CD14-positive monocyte (primary cell): ENCODE results near the gene SLC25A28. TPM values are rescaled to one million over a fixed set of nuclear protein-coding genes. Genes with fewer than 3 reads are reported as not detected.

ENCODE experiments used
- DNase-seq, 3 donors: peaks; one replicate each; pipeline ENCODE4 v3.0.0-alpha.2; 2011 to 2022
- H2AFZ ChIP-seq: 2 replicates; pipeline ENCODE4 v1.6.0; 2012; ENCODE audit warnings: mild to moderate bottlenecking, low read depth, low read length, inconsistent platforms; ENCODE audit not compliant: insufficient read depth, poor library complexity, severe bottlenecking
- H3K27ac ChIP-seq, 2 donors: 1 replicate in 1 of 2; 2 replicates in 1 of 2; pipeline ENCODE4 v1.5.1; 2012 to 2013; ENCODE audit warnings: low read length in 2 of 2, control low read depth in 1 of 2, inconsistent platforms in 1 of 2, low read depth in 1 of 2, mild to moderate bottlenecking in 1 of 2
- H3K27me3 ChIP-seq, 2 donors: one replicate each; pipeline versions ENCODE4 v1.6.0 to v1.6.1; 2011 to 2013; ENCODE audit warnings: low read length in 2 of 2; ENCODE audit not compliant: control insufficient read depth in 2 of 2, insufficient read depth in 2 of 2
- H3K36me3 ChIP-seq, 2 donors: replicated peaks in 1 of 2; 1 replicate in 1 of 2; 2 replicates in 1 of 2; pipeline versions ENCODE4 v1.5.1 to v1.6.1; 2012 to 2013; ENCODE audit warnings: low read length in 2 of 2, control low read depth in 1 of 2, inconsistent platforms in 1 of 2, mild to moderate bottlenecking in 1 of 2; ENCODE audit not compliant: insufficient read depth in 2 of 2, control insufficient read depth in 1 of 2
- H3K4me1 ChIP-seq, 2 donors: 1 replicate in 1 of 2; 2 replicates in 1 of 2; pipeline versions ENCODE4 v1.5.1 to v1.6.1; 2012 to 2013; ENCODE audit warnings: low read length in 2 of 2, control low read depth in 1 of 2, inconsistent platforms in 1 of 2, mild to moderate bottlenecking in 1 of 2, moderate library complexity in 1 of 2; ENCODE audit not compliant: insufficient read depth in 2 of 2, control insufficient read depth in 1 of 2
- H3K4me2 ChIP-seq: replicated peaks from 2 replicates; pipeline ENCODE3; 2012; ENCODE audit warnings: low read length, moderate library complexity, mild to moderate bottlenecking; ENCODE audit not compliant: poor library complexity, severe bottlenecking; ENCODE audit errors: extremely low read depth
- H3K4me3 ChIP-seq, 3 experiments: fragments of 200-600 bp in 1 of 3; sonication (generic) in 1 of 3; replicated peaks in 1 of 3; 1 replicate in 2 of 3; 2 replicates in 1 of 3; pipeline ENCODE4 v1.5.1; 2011 to 2013; ENCODE audit warnings: low read length in 3 of 3, mild to moderate bottlenecking in 3 of 3, control low read depth in 2 of 3, low read depth in 2 of 3, inconsistent platforms in 1 of 3, moderate library complexity in 1 of 3
- H3K79me2 ChIP-seq: 2 replicates; pipeline ENCODE4 v1.6.0; 2012; ENCODE audit warnings: mild to moderate bottlenecking, control low read depth, inconsistent platforms, low read length, moderate library complexity; ENCODE audit not compliant: insufficient read depth
- H3K9ac ChIP-seq: 2 replicates; pipeline ENCODE4 v1.6.0; 2017; ENCODE audit warnings: low read length, mild to moderate bottlenecking; ENCODE audit not compliant: insufficient read depth, poor library complexity, severe bottlenecking
- H3K9me3 ChIP-seq, 2 donors: replicated peaks in 1 of 2; 1 replicate in 1 of 2; 2 replicates in 1 of 2; pipeline versions ENCODE4 v1.5.1 to v1.6.1; 2012 to 2013; ENCODE audit warnings: low read length in 2 of 2, control low read depth in 1 of 2; ENCODE audit not compliant: control insufficient read depth in 1 of 2, insufficient read depth in 1 of 2
- H4K20me1 ChIP-seq: 2 replicates; pipeline ENCODE4 v1.6.0; 2012; ENCODE audit warnings: mild to moderate bottlenecking, low read length, control low read depth, moderate library complexity; ENCODE audit not compliant: insufficient read depth
- H3K27ac Mint-ChIP-seq, 7 donors: one replicate each; pipeline ENCODE4 v1.8.0; 2020; ENCODE audit warnings: mild to moderate bottlenecking in 7 of 7, mixed read lengths in 7 of 7, moderate library complexity in 6 of 7, inconsistent platforms in 2 of 7
- H3K27me3 Mint-ChIP-seq, 3 donors: one replicate each; pipeline ENCODE4 v1.8.0; 2021 to 2022; ENCODE audit warnings: low read depth in 3 of 3, mild to moderate bottlenecking in 3 of 3, mixed read lengths in 3 of 3, moderate library complexity in 3 of 3, inconsistent platforms in 1 of 3
- H3K36me3 Mint-ChIP-seq, 2 donors: one replicate each; pipeline ENCODE4 v1.8.0; 2020; ENCODE audit warnings: mixed read lengths in 2 of 2, inconsistent platforms in 1 of 2, mild to moderate bottlenecking in 1 of 2
- H3K4me1 Mint-ChIP-seq: one replicate; pipeline ENCODE4 v1.8.0; 2020; ENCODE audit warnings: mild to moderate bottlenecking, mixed read lengths
- H3K4me3 Mint-ChIP-seq, 2 donors: one replicate each; pipeline ENCODE4 v1.8.0; 2020; ENCODE audit warnings: mild to moderate bottlenecking in 2 of 2, mixed read lengths in 2 of 2, moderate library complexity in 1 of 2
- H3K9me3 Mint-ChIP-seq, 7 donors: one replicate each; pipeline ENCODE4 v1.8.0; 2020 to 2022; ENCODE audit warnings: mixed read lengths in 7 of 7, mild to moderate bottlenecking in 6 of 7, moderate library complexity in 6 of 7, inconsistent platforms in 2 of 7
- CTCF ChIP-seq: fragments of 200-600 bp; IDR thresholded peaks from one replicate; pipeline ENCODE4 v1.8.0; 2022; ENCODE audit warnings: antibody characterized with exemption, mild to moderate bottlenecking
- WGBS: methylation state at CpG from one replicate; pipeline ENCODE4 v1.1.5; 2013; ENCODE audit warnings: missing lambda C conversion rate; ENCODE audit not compliant: insufficient coverage; 5-methylcytosine and 5-hydroxymethylcytosine counted together
- intact Hi-C, 2 donors: fragments of 100-400 bp; cut with micrococcal nuclease; formaldehyde crosslinking; loops; one replicate each; pipeline versions ENCODE4 v1.15.0 to v1.15.1; 2023
- polyA plus RNA-seq, 3 donors: library from polyadenylated mRNA; depleted of rRNA in 1 of 3; unstranded in 2 of 3; stranded (reverse) in 1 of 3; fragments of 300-500 nt in 2 of 3; fragments of >200 nt in 1 of 3; fragmentation: Illumina TruSeq in 2 of 3; gene quantifications; 1 replicate in 2 of 3; 2 replicates in 1 of 3; pipeline ENCODE4 v1.2.3, GENCODE V29; 2012 to 2021

Gene SLC25A28
- polyA plus RNA-seq, 3 donors = 15.4 to 147 (median 15.5) TPM

DNA sequence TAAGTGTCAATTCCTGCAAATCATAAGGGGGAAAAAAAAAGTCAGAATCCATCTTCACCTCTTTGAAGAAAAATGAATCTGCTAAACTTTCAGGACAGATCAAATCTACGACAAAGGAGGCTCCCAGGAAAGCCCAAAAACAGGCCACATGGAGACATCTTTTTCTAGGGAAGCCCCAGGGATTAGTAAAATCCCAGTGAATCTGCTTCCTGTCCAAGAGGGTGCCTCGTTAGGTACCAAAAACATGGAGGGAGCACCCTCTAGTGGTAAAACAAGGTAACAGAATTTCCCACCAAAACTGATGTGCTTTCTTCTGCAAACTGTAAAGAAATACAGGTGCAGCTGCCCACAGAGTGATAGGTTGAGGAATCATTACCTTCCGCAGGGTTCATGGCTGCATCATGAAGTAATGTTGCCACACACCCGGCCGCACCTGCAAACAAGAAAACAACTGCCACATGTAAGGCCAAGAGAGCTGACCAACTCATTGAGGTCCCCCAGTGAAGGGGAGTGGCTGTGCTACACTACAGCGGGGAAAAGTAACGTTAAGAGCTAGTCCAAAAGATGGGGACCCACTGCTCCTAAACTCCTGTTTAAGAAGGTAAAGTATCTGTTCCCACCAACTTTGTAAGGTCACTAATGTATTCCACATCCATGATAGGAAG lies 7.9 kb downstream of the SLC25A28 start:
- H3K4me2 ChIP-seq = no peak overlapping the region
- Mint-ChIP-seq H3K4me3 (no peak overlapping the region), H3K27me3 (peaks cover 0 to 4% (median 0%) of the 10 kb centered on the region in 3 donors), H3K9me3 (no peaks in the 10 kb centered on the region), H3K27ac (peak overlapping the region in 3 of 7 donors; percentile 44 to 55 (median 51)), H3K36me3 (peaks cover 62 to 72% of the 10 kb centered on the region in 2 donors), H3K4me1 (peaks cover 23% of the 10 kb centered on the region)
- H4K20me1 ChIP-seq = peaks cover 58% of the 10 kb centered on the region
- no peaks in the 10 kb centered on the region for H3K27me3 ChIP-seq
- H3K4me3 ChIP-seq = no peak overlapping the region
- no peaks in the 10 kb centered on the region for H3K9me3 ChIP-seq
- peaks cover 29 to 80% of the 10 kb centered on the region in 2 donors for H3K36me3 ChIP-seq
- no peak overlapping the region for H3K27ac ChIP-seq
- intact Hi-C loops = loop anchor here (2.0 to 10.0 kb wide), 4 partner anchors 51 to 220 kb away; no protein-coding TSS in a partner anchor
- H3K9ac ChIP-seq = no peak overlapping the region
- peaks cover 5 to 10% of the 10 kb centered on the region in 2 donors for H3K4me1 ChIP-seq
- peaks cover 31% of the 10 kb centered on the region for H3K79me2 ChIP-seq
- WGBS = 50% methylated on average over 4 of the region's 7 CpGs
- TF ChIP-seq CTCF = peak; percentile 92
- H2AFZ ChIP-seq = no peak overlapping the region
- DNase-seq = peak; percentile 33 to 60 (median 59)

DNA sequence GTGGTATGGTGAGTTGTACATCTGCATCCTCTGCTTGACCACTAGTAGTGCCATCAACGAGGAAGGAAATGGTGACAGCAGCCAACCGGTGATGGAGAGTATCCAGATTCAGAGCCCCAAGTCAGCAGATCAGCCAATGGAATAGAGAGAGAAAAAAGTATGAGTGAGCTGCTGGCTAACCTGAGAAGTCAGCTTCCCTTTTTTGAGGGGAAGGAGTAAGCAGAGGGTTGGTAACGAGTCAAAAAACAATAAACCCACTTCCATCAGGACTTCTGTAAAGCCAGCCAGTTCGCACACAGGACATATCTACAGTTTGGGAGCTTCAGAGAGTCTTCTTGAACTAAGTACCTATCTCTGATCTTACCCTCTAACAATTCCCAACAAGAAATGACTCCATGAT lies 8.9 kb downstream of the SLC25A28 start:
- intact Hi-C loops = loop anchor here (5.0 to 10.0 kb wide), 3 partner anchors 174 to 219 kb away; no protein-coding TSS in a partner anchor
- peaks cover 0 to 7% (median 0%) of the 10 kb centered on the region in 3 donors for H3K27me3 Mint-ChIP-seq
- no peak for DNase-seq

More for the DNA sequence above, 8.9 kb downstream of the SLC25A28 start:
- H3K9me3 Mint-ChIP-seq = no peaks in the 10 kb centered on the region
- H3K9me3 ChIP-seq = no peaks in the 10 kb centered on the region
- H3K27ac ChIP-seq = no peak overlapping the region
- 0% methylated on average over 1 of the region's 4 CpGs for WGBS
- peaks cover 19% of the 10 kb centered on the region for H3K4me1 Mint-ChIP-seq
- H3K27ac Mint-ChIP-seq = peak overlapping the region in 1 of 7 donors; percentile 31
- no peak overlapping the region for H3K9ac ChIP-seq
- H3K79me2 ChIP-seq = peaks cover 21% of the 10 kb centered on the region
- no peak for TF ChIP-seq CTCF
- H3K36me3 Mint-ChIP-seq = peaks cover 62 to 72% of the 10 kb centered on the region in 2 donors
- H3K27me3 ChIP-seq = no peaks in the 10 kb centered on the region
- H2AFZ ChIP-seq = no peak overlapping the region
- H4K20me1 ChIP-seq = peaks cover 49% of the 10 kb centered on the region
- H3K36me3 ChIP-seq = peaks cover 29 to 71% of the 10 kb centered on the region in 2 donors
- H3K4me1 ChIP-seq = peaks cover 0 to under 1% of the 10 kb centered on the region in 2 donors
- no peak overlapping the region for H3K4me2 ChIP-seq
- H3K4me3 Mint-ChIP-seq = no peak overlapping the region
- H3K4me3 ChIP-seq = no peak overlapping the region
